ENCODE results near the gene REC114. TPM values are rescaled to one million over a fixed set of nuclear protein-coding genes. Genes with fewer than 3 reads are reported as not detected.
"Not testable (repeated sequence)": the region's sequence is repeated elsewhere in the genome, so short reads cannot be mapped to it uniquely, and the experiment has no call there.

Gene REC114
- total RNA-seq, 1 donor: not detected

- H3K4me3 ChIP-seq (ENCODE audit: low read depth, low read length): no peak overlapping the region
- no peak for DNase-seq (ENCODE audit: low read depth)
- TF ChIP-seq CTCF (IDR thresholded peaks at IDR 0.05; ENCODE audit: insufficient read depth, low read length): no peak
Observed at GRCh38 chr15:73476704-73477216, 33.8 kb downstream of the REC114 start.

- H3K4me3 ChIP-seq (ENCODE audit: low read depth, low read length): no peak overlapping the region
- TF ChIP-seq CTCF (IDR thresholded peaks at IDR 0.05; ENCODE audit: insufficient read depth, low read length): no peak
- DNase-seq (ENCODE audit: low read depth): no peak
Observed at GRCh38 chr15:73480050-73480449, 37.1 kb downstream of the REC114 start.

GRCh38 chr15:73482166-73482565 is 39.2 kb downstream of the REC114 start:
- no peak for DNase-seq (ENCODE audit: low read depth)
- no peak for TF ChIP-seq CTCF (IDR thresholded peaks at IDR 0.05; ENCODE audit: insufficient read depth, low read length)
- no peak overlapping the region for H3K4me3 ChIP-seq (ENCODE audit: low read depth, low read length)

GRCh38 chr15:73483053-73483452 is 40.1 kb downstream of the REC114 start:
- H3K4me3 ChIP-seq (ENCODE audit: low read depth, low read length): no peak overlapping the region
- no peak for TF ChIP-seq CTCF (IDR thresholded peaks at IDR 0.05; ENCODE audit: insufficient read depth, low read length)
- no peak for DNase-seq (ENCODE audit: low read depth)

GRCh38 chr15:73485372-73485771 is 42.4 kb downstream of the REC114 start:
- H3K4me3 ChIP-seq (ENCODE audit: low read depth, low read length): no peak overlapping the region

GRCh38 chr15:73485885-73486284 is 42.9 kb downstream of the REC114 start:
- not testable (repeated sequence) for H3K4me3 ChIP-seq (ENCODE audit: low read depth, low read length)
- peak; percentile 24 for DNase-seq (ENCODE audit: low read depth)

More at GRCh38 chr15:73485372-73485771, 42.4 kb downstream of the REC114 start:
- no peak for TF ChIP-seq CTCF (IDR thresholded peaks at IDR 0.05; ENCODE audit: insufficient read depth, low read length)
- no peak for DNase-seq (ENCODE audit: low read depth)

- no peak for TF ChIP-seq CTCF (IDR thresholded peaks at IDR 0.05; ENCODE audit: insufficient read depth, low read length)
- no peak overlapping the region for H3K4me3 ChIP-seq (ENCODE audit: low read depth, low read length)
- no peak for DNase-seq (ENCODE audit: low read depth)
Observed at GRCh38 chr15:73488698-73489097, 45.7 kb downstream of the REC114 start.
